CD1c-positive myeloid dendritic cell (primary cell): Measurements from ENCODE around the gene MAP3K12.
"Not testable (repeated sequence)": the region's sequence is repeated elsewhere in the genome, so short reads cannot be mapped to it uniquely, and the experiment has no call there.

Experiments used
- DNase-seq: peaks from one replicate; pipeline ENCODE4 v3.0.0-alpha.2; 2016; ENCODE audit errors: extremely low spot score

MAP3K12 gene

DNA sequence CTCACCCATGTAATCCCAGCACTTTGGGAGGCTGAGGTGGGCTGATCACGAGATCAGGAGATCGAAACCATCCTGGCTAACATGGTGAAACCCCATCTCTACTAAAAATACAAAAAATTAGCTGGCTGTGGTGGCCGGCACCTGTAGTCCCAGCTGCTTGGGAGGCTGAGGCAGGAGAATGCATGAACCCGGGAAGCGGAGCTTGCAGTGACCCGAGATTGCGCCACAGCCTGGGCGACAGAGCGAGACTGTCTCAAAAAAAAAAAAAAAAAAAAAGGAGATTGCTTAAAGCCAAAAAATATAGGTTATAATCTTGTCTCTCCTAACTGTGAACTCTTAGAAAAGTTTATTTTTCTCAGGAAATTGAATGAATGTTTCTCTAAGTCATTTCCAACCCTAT, 63.9 kb downstream of the MAP3K12 start:
- DNase-seq: not testable (repeated sequence)

DNA sequence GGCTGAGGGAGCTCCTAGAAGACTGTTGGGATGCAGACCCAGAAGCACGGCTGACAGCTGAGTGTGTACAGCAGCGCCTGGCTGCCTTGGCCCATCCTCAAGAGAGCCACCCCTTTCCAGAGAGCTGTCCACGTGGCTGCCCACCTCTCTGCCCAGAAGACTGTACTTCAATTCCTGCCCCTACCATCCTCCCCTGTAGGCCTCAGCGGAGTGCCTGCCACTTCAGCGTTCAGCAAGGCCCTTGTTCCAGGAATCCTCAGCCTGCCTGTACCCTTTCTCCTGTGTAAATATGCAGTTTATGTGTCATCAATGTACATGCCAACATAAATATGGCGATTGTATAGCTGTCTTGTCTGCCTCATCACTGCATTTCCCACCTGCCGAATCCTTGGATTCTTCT, 68.1 kb downstream of the MAP3K12 start:
- DNase-seq: no peak

DNA sequence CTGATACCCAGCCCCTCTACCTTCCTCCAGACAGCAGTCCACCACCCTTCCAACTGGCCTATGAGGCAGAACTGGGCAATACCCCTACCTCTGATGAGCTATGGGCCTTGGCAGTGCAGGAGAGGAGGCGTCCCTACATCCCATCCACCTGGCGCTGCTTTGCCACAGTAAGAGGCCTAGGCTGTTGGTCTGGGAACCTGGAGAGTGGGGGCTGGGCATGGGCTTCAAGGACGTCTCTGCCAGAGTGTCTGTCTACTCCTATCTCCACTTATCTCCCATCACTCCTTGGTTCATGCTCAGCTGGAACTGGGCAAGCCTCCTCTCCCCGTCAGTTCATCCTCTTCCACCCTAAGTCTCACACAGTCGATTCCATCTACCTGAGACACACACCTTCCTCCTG, 69.1 kb downstream of the MAP3K12 start:
- no peak for DNase-seq
